GM21390 (cell line): ENCODE measurements around the gene ARL14.
"Not testable (repeated sequence)": the region's sequence is repeated elsewhere in the genome, so short reads cannot be mapped to it uniquely, and the experiment has no call there.

Experiments
- ATAC-seq: cut with Tn5 transposase; IDR thresholded peaks from one replicate; pipeline ENCODE4 v1.9.1; 2021; ENCODE audit not compliant: unreplicated experiment

ARL14 gene

DNA sequence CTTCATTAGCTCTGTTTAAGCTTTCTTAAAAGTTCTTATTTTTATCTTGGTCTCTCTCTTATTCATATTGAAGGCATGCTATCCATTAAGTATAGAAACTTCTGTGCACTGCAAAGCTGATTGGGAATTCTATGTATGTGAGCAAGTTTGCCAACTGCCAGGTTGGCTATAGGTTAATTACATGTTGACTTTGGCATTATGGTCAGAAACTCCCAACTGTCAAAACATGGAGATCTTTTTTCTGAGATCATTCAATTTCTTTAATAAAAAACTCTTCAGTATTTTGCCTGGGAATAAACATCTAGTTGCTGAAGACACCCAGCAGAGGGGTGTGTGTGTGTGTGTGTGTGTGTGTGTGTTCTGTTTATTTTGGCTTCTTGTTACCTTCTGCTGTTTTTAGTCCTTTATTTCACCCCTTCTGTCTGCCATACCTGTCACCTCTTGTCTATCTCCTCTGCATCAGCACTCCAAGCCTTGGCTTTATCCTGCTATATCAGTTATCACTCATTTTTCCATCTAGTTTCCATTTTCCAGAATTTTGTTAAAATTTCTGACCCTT is 1.3 kb upstream of the ARL14 start:
- ATAC-seq = no peak

DNA sequence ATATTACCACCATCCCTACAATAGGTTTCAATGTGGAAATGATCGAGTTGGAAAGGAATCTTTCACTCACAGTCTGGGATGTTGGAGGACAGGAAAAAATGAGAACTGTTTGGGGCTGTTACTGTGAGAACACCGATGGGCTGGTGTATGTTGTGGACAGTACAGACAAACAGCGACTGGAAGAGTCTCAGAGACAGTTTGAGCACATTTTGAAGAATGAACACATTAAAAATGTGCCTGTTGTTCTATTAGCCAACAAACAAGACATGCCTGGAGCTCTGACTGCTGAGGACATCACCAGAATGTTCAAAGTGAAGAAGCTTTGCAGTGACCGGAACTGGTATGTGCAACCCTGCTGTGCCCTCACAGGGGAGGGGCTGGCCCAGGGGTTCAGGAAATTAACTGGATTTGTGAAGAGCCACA is 510 bp downstream of the ARL14 start:
- no peak for ATAC-seq

DNA sequence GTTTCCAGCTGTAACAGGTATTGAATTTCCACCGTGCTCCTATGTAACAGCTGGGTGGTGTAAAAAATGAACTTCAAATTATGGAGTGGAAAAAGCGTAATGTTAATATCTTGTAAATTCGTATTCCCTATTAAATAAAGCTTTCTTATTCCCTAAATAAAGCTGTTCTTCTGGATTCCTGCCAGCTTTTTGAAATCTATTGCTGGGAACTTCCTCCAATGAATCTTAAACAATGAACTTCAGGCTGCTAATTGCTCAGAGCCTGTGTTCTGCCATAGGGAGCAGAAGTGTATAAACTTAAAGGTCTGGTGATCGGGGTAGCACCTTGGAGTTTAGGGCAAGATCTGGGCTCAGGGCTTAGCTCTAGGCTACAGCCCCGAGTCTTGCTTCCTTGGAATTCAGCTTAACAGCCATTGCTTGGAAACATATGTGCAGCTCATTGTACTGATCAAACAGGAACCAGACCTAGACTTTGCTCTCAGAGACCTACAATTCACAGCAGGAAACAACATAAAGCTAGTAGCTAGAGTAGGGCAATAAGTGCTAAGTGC is 1.4 kb downstream of the ARL14 start:
- ATAC-seq = no peak

DNA sequence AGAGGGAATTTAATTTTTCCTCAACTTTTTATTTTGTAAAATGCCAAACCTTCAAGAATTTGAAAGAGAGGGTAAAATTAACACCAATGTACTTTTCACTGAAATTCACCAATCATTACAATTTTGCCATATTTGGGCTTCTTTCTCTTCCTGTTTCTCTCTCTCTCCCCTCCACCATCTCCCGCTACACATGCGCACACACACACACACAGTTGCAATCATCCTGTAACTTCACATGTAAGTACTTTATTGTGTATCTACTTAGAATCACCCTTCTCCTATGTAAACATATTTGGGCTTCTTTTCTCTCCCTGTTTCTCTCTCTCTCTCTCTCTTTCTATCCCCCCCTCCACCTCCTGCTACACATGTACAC is 7.4 kb downstream of the ARL14 start:
- ATAC-seq = no peak

- no peak for ATAC-seq
These were observed 8.3 kb downstream of the ARL14 start for GRCh38 chr3:160685144-160685766.

DNA sequence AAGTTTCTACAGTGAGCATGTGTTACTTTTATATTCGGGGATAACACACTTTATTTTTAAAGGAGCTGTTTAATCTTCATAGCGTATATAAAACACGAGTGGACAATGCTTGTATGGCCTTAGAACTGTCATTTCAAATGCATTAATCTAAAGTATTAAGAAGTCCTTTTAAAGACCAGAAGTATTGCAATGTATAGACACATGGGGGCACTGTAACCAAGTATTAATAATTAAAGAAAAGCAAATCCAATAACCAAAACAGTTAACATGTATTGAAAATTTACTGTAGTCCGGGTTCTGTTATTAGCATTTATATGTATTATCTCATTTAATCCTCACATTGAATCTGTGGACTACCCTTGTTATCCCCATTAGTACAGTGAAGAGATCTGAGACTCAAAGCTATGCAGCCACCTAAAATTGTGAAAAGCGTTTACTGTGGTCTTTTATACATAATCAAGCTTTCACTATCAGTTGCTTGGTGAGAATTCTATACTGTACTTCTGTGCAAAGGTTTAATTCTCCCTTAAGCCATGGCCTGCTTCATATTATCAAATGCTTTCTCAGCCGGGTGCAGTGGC is 10.1 kb downstream of the ARL14 start:
- ATAC-seq = no peak

GRCh38 chr3:160691151-160691550 is 14.2 kb downstream of the ARL14 start:
- no peak for ATAC-seq

DNA sequence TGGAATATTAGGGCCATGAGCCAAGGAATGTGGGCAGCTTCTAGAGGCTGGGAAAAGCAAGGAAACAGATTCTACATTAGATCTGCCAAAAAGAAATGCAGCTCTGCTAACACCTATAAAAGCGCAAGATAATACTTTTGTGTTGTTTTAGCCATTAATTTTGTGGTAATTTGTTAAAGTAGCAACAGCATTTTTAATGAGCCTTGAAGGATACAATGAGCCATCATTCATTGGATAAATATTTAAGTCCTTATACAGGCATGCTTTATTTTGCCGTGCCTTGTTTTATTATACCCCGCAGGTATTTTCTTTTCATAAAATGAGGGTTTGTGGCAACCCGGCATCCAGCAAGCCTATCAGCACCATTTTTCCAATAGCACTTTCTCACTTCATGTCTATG is 15.0 kb downstream of the ARL14 start:
- ATAC-seq = no peak

DNA sequence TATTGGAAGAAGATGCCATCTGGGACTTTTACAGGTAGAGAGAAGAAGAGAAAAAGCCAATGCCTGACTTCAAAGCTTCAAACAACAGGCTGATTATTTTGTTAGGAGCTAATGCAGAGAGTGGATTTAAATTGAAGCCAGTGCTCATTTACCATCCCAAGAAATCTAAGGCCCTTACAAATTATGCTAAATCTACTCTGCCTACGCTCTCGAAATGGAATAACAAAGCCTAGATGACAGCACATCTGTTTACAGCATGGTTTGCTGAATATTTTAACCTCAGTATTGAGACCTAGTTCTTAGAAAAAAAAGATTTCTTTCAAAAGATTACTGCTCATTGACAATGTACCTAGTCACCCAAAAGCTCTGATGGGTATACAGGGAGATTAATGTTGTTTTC is 16.2 kb downstream of the ARL14 start:
- ATAC-seq = no peak

DNA sequence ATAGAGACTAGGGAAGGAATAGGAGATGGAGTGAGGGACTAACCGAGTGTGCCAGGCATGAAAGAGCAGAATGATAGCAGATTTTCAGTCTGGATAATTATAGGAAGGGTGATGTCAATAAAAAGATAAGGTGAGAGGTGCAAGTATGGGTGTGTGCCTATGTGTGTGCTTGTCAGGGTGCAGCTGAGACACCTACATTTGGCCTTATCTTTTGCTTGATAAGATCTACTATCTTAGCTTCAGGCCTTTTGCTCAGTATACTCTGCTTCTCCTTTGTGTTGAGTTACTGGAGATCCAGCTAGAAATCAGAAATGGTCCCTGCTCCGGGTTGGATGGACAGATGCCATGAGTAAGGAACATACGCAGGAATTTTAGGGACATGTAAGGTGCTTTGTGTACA is 17.4 kb downstream of the ARL14 start:
- no peak for ATAC-seq

GRCh38 chr3:160695003-160695402 is 18.0 kb downstream of the ARL14 start:
- ATAC-seq = no peak

- no peak for ATAC-seq
These were observed 19.0 kb downstream of the ARL14 start for GRCh38 chr3:160695915-160696327.

GRCh38 chr3:160697637-160698380 is 20.8 kb downstream of the ARL14 start:
- peak; percentile 75 for ATAC-seq

- ATAC-seq = no peak
These were observed 21.7 kb downstream of the ARL14 start for GRCh38 chr3:160698599-160699195.

DNA sequence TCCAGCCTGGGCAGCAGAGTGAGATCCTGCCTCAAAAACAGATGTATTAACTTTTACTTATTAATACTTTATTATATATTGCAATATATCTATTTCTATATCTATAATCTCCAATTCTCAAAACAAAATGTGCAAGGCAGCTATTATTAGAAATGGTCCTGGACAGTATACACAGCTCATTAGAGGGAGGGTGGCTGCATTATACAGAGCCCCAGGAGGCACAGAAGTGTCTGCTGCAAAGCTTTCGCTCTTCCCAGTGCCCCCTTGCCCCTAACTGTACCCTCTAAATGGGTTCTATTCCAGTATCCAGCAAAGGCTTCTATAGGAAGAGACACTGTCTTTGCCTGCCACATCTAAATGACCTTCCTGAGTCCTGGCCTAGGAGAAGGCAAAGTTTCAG is 24.5 kb downstream of the ARL14 start:
- ATAC-seq = no peak

DNA sequence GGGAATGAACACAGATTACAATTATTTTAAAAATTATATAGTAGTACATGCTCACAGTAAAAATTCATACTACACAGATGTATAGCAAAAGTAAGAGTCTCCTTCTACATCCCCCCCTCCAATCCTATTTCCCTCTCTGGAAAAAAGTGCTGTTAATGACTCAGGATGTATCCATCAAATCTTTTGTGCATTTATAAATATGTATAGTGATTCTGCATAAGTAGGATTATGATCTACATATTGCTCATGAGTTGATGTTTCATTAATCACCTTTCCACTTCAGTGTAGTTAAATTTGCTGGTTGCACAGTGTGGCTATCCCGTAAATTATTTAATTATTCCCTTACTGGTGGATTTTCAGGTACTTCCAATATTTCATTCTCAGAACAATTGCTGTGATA is 25.3 kb downstream of the ARL14 start:
- no peak for ATAC-seq

GRCh38 chr3:160703974-160704373 is 27.0 kb downstream of the ARL14 start:
- ATAC-seq = no peak

- ATAC-seq = peak; percentile 68
These were observed 30.3 kb downstream of the ARL14 start for GRCh38 chr3:160707187-160707794.

- no peak for ATAC-seq
These were observed 32.7 kb downstream of the ARL14 start for GRCh38 chr3:160709477-160710182.

DNA sequence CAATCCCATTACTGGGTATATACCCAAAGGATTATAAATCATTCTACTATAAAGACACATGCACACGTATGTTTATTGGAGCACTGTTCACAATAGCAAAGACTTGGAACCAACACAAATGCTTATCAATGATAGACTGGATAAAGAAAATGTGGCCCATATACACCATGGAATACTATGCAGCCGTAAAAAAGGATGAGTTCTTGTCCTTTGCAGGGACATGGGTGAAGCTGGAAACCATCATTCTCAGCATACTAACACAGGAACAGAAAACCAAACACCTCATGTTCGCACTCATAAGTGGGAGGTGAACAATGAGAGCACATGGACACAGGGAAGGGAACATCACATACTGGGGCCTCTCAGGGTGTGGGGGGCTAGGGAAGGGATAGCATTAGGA is 36.2 kb downstream of the ARL14 start:
- ATAC-seq = not testable (repeated sequence)
